Activated CD8-positive, alpha-beta memory T cell treated with anti-CD3 and anti-CD28 coated beads, Interleukin-2, amount 50 U/mL, for 4 hours (primary cell): Measurements from ENCODE around the gene FNDC3B.
"Not testable (repeated sequence)": the region's sequence is repeated elsewhere in the genome, so short reads cannot be mapped to it uniquely, and the experiment has no call there.

Experiments
- DNase-seq: peaks from one replicate; pipeline ENCODE4 v3.0.0-alpha.2; 2020

FNDC3B gene

GRCh38 chr3:172039436-172040077 is at the start of gene FNDC3B:
TSS of gene FNDC3B (plus strand) at chr3:172039578. CDS start at chr3:172112480, 72,902 bp downstream.
- DNase-seq = peak; percentile 92

- DNase-seq = not testable (repeated sequence)
Observed at GRCh38 chr3:171990239-171990638, 49.1 kb upstream of the FNDC3B start.

GRCh38 chr3:171991166-171991565 is 48.2 kb upstream of the FNDC3B start:
- DNase-seq = no peak

GRCh38 chr3:171994646-171995428 is 44.5 kb upstream of the FNDC3B start:
- no peak for DNase-seq

- DNase-seq = no peak
Observed at GRCh38 chr3:171995486-171995885, 43.9 kb upstream of the FNDC3B start.

- no peak for DNase-seq
Observed at GRCh38 chr3:171996178-171996817, 43.1 kb upstream of the FNDC3B start.

GRCh38 chr3:171998731-171999130 is 40.6 kb upstream of the FNDC3B start:
- DNase-seq = not testable (repeated sequence)

GRCh38 chr3:172001616-172002015 is 37.8 kb upstream of the FNDC3B start:
- not testable (repeated sequence) for DNase-seq

- no peak for DNase-seq
Observed at GRCh38 chr3:172002512-172003078, 36.8 kb upstream of the FNDC3B start.

GRCh38 chr3:172003146-172003545 is 36.2 kb upstream of the FNDC3B start:
- DNase-seq = no peak

- DNase-seq = no peak
Observed at GRCh38 chr3:172007065-172007370, 32.4 kb upstream of the FNDC3B start.

GRCh38 chr3:172009803-172010202 is 29.6 kb upstream of the FNDC3B start:
- no peak for DNase-seq

- no peak for DNase-seq
Observed at GRCh38 chr3:172012775-172013174, 26.6 kb upstream of the FNDC3B start.

- no peak for DNase-seq
Observed at GRCh38 chr3:172014145-172014544, 25.2 kb upstream of the FNDC3B start.

- DNase-seq = no peak
Observed at GRCh38 chr3:172018364-172018763, 21.0 kb upstream of the FNDC3B start.

GRCh38 chr3:172020763-172021162 is 18.6 kb upstream of the FNDC3B start:
- DNase-seq = no peak

GRCh38 chr3:172021164-172021563 is 18.2 kb upstream of the FNDC3B start:
- DNase-seq = no peak

- no peak for DNase-seq
Observed at GRCh38 chr3:172021859-172022258, 17.5 kb upstream of the FNDC3B start.

GRCh38 chr3:172023915-172024314 is 15.5 kb upstream of the FNDC3B start:
- no peak for DNase-seq

GRCh38 chr3:172024679-172025078 is 14.7 kb upstream of the FNDC3B start:
- DNase-seq = no peak

- DNase-seq = no peak
Observed at GRCh38 chr3:172029425-172030098, 9.8 kb upstream of the FNDC3B start.

GRCh38 chr3:172030181-172030580 is 9.2 kb upstream of the FNDC3B start:
- no peak for DNase-seq

GRCh38 chr3:172031996-172032395 is 7.4 kb upstream of the FNDC3B start:
- DNase-seq = no peak
